Measurements from ENCODE around the gene CGRRF1.

Gene CGRRF1

GRCh38 chr14:54509546-54510501 is at the start of gene CGRRF1:
Gene CGRRF1 (plus strand): TSS chr14:54509906. CDS start chr14:54509960, 54 bp downstream.
- peak; percentile 97 for DNase-seq

- DNase-seq = no peak
Observed at GRCh38 chr14:54462048-54462447, 47.7 kb upstream of the CGRRF1 start.

- DNase-seq = no peak
Observed at GRCh38 chr14:54465654-54466053, 44.1 kb upstream of the CGRRF1 start.

GRCh38 chr14:54467280-54467679 is 42.4 kb upstream of the CGRRF1 start:
- DNase-seq = no peak

- DNase-seq = no peak
Observed at GRCh38 chr14:54470701-54471100, 39.0 kb upstream of the CGRRF1 start.

GRCh38 chr14:54471641-54472040 is 38.1 kb upstream of the CGRRF1 start:
- no peak for DNase-seq

GRCh38 chr14:54472315-54472714 is 37.4 kb upstream of the CGRRF1 start:
- no peak for DNase-seq

GRCh38 chr14:54474232-54474793 is 35.4 kb upstream of the CGRRF1 start:
- DNase-seq = no peak

GRCh38 chr14:54475187-54475899 is 34.4 kb upstream of the CGRRF1 start:
- no peak for DNase-seq

- no peak for DNase-seq
Observed at GRCh38 chr14:54475911-54476310, 33.8 kb upstream of the CGRRF1 start.

GRCh38 chr14:54478636-54479215 is 31.0 kb upstream of the CGRRF1 start:
- no peak for DNase-seq

- no peak for DNase-seq
Observed at GRCh38 chr14:54480830-54481562, 28.7 kb upstream of the CGRRF1 start.

- DNase-seq = no peak
Observed at GRCh38 chr14:54481695-54482094, 28.0 kb upstream of the CGRRF1 start.

GRCh38 chr14:54483073-54483745 is 26.5 kb upstream of the CGRRF1 start:
- DNase-seq = no peak

- DNase-seq = no peak
Observed at GRCh38 chr14:54483846-54484245, 25.9 kb upstream of the CGRRF1 start.

GRCh38 chr14:54486685-54487084 is 23.0 kb upstream of the CGRRF1 start:
- DNase-seq = peak; percentile 36

- no peak for DNase-seq
Observed at GRCh38 chr14:54487771-54488170, 21.9 kb upstream of the CGRRF1 start.

GRCh38 chr14:54488318-54488645 is 21.4 kb upstream of the CGRRF1 start:
- DNase-seq = no peak

- peak; percentile 89 for DNase-seq
Observed at GRCh38 chr14:54488646-54489317, 20.9 kb upstream of the CGRRF1 start, which contains the start of gene GMFB. Gene GMFB (minus strand): TSS chr14:54488980. CDS start chr14:54488927, 53 bp downstream.

- DNase-seq = no peak
Observed at GRCh38 chr14:54489318-54489683, 20.4 kb upstream of the CGRRF1 start.

- DNase-seq = no peak
Observed at GRCh38 chr14:54489731-54490444, 19.8 kb upstream of the CGRRF1 start.
